ENCODE results near the gene SLC30A7. TPM values are rescaled to one million over a fixed set of nuclear protein-coding genes. Genes with fewer than 3 reads are reported as not detected.

Gene SLC30A7
- total and polyA plus RNA-seq, 2 donors from 2014 or later, result 4.4 to 40.2 TPM

DNA sequence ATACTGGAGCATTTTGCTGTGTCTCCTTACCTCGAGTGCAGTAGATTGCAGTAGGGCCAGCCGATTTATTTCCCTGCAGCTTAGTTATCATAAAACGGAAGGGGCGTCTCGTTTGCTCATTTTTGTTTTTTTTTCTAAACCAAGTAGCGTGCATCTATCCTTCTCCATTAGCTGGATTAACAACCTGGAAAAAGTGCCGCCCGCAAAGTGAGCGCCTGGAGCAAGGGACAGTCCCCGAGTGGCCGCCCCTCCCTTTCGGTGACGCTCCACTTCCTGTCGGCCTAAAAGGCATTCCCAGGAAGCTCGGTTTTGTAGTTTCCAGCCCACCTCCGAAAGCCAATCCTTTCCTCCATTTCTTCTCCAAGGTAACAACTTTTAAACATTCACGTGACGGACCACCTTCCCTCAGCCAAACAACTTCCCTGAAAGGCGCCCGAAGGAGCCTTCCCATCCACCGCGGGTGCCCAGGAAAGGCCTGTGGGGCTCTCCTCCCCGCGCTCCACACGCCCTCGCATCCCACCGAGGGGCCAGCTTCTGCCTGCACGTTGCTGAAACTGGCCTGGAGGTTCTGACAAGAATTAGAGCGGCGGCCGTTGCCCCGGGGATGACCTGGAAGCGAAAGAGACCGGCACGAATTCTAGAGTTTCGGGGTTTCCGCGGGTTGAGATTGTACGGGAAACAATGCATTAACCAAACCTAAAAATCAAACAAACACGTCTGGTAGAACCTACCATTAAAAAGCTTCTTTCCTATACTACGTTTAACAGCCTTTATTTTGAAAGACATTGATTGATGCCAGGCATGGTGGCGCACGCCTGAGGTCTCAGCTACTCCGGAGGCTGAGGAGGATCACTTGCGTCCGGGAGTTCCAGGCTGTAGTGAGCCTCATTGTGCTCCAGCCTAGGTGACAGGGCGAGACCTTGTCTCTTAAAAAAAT lies 1.0 kb upstream of the SLC30A7 start, which contains the start of gene EXTL2:
Gene EXTL2 (minus strand): TSS at position 240 of the 937 bp plus-strand sequence. CDS start 6,085 bp downstream, outside the sequence.
- intact Hi-C loops (cut with DNase I), result no loop called here
- Histone ChIP-seq H3K9me3 (ENCODE audit: control insufficient read depth in 2 of 3, insufficient read depth in 1 of 3, low read length in 3 of 3) (no peaks in the 10 kb centered on the region), H3K36me3 (ENCODE audit: control insufficient read depth in 2 of 3, insufficient read depth in 3 of 3, low read length in 3 of 3) (peaks cover 0 to 3% (median 0%) of the 10 kb centered on the region in 3 donors), H3K27ac (ENCODE audit: low read depth in 2 of 2, low read length in 2 of 2) (peak within 1 kb of the TSS; percentile 99), H3K4me1 (ENCODE audit: control insufficient read depth in 2 of 3, insufficient read depth in 2 of 3, low read depth in 1 of 3, low read length in 3 of 3) (peaks cover 5 to 19% (median 8%) of the 10 kb centered on the region in 3 donors), H3K27me3 (ENCODE audit: control insufficient read depth, insufficient read depth, low read length) (no peaks in the 10 kb centered on the region), H3K4me3 (ENCODE audit: low read length in 3 of 3) (peak within 1 kb of the TSS; percentile 97 to 100 (median 98)), H3K9ac (ENCODE audit: low read length in 3 of 3) (peak within 1 kb of the TSS; percentile 83 to 98 (median 93))
- TF ChIP-seq, protein P1, sequence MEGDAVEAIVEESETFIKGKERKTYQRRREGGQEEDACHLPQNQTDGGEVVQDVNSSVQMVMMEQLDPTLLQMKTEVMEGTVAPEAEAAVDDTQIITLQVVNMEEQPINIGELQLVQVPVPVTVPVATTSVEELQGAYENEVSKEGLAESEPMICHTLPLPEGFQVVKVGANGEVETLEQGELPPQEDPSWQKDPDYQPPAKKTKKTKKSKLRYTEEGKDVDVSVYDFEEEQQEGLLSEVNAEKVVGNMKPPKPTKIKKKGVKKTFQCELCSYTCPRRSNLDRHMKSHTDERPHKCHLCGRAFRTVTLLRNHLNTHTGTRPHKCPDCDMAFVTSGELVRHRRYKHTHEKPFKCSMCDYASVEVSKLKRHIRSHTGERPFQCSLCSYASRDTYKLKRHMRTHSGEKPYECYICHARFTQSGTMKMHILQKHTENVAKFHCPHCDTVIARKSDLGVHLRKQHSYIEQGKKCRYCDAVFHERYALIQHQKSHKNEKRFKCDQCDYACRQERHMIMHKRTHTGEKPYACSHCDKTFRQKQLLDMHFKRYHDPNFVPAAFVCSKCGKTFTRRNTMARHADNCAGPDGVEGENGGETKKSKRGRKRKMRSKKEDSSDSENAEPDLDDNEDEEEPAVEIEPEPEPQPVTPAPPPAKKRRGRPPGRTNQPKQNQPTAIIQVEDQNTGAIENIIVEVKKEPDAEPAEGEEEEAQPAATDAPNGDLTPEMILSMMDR (IDR thresholded peaks at IDR 0.05; ENCODE audit: borderline replicate concordance, extremely low read depth, insufficient read depth), result no peak
- FAIRE-seq (peak; percentile 8), DNase-seq (peak; percentile 95 to 98 (median 96))

DNA sequence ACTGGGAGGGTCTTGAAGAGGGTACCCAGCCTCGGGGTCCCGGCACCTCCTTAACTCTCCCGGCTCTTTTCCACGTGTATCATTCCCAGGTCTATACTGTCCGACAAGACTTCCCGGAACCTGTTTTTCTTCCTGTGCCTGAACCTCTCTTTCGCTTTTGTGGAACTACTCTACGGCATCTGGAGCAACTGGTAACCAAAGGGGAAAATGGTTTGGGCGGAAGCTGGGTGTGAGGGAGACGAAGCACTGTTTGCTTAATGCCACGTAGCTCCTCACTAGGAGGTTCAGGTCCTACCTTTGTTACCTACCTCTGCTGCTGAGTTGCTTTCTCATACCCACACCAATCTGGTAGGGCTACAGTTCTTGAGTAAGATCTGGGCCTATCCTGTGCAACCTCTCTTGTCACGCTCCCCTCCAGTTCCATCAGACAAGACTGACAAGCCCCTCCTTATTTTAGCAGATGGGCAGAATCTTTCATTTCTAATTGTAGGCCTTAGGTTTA lies 642 bp downstream of the SLC30A7 start:
- Histone ChIP-seq H3K27ac (ENCODE audit: low read depth in 2 of 2, low read length in 2 of 2) (peak overlapping the region; percentile 99), H3K4me3 (ENCODE audit: low read length in 3 of 3) (peak overlapping the region; percentile 97 to 100 (median 98)), H3K27me3 (ENCODE audit: control insufficient read depth, insufficient read depth, low read length) (no peaks in the 10 kb centered on the region), H3K9me3 (ENCODE audit: control insufficient read depth in 2 of 3, insufficient read depth in 1 of 3, low read length in 3 of 3) (no peaks in the 10 kb centered on the region), H3K4me1 (ENCODE audit: control insufficient read depth in 2 of 3, insufficient read depth in 2 of 3, low read depth in 1 of 3, low read length in 3 of 3) (peaks cover 5 to 19% (median 8%) of the 10 kb centered on the region in 3 donors), H3K36me3 (ENCODE audit: control insufficient read depth in 2 of 3, insufficient read depth in 3 of 3, low read length in 3 of 3) (peaks cover 0 to 6% (median 0%) of the 10 kb centered on the region in 3 donors), H3K9ac (ENCODE audit: low read length in 3 of 3) (peak overlapping the region; percentile 83 to 99 (median 98))
- DNase-seq (peak in 3 of 5 donors; percentile 27 to 66 (median 59)), FAIRE-seq (no peak)
- intact Hi-C loops (cut with DNase I), result no loop called here
- TF ChIP-seq, protein P1 (IDR thresholded peaks at IDR 0.05; ENCODE audit: borderline replicate concordance, extremely low read depth, insufficient read depth), result no peak

DNA sequence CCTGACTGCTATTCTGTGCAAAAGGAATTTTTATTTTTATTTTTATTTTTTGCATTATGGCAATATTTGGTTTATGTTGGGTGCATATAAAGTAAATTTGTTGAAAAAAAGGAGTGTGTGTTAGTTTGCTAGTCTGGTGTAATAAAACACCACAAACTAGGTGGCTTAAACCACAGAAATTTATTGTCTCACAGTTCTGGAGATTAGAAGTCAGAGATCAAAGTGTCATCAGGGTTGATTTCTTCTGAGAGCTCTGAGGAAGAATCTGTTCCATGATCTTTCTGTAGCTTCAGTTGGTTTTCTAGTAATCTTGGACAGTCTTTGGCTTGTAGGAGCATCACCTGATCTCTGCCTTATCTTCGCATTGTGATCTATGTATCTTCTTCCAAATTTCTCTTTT lies 6.5 kb downstream of the SLC30A7 start:
- Histone ChIP-seq H3K4me3 (ENCODE audit: low read length in 3 of 3) (no peak overlapping the region), H3K9ac (ENCODE audit: low read length in 3 of 3) (no peak overlapping the region), H3K27ac (ENCODE audit: low read depth in 2 of 2, low read length in 2 of 2) (no peak overlapping the region), H3K4me1 (ENCODE audit: control insufficient read depth in 2 of 3, insufficient read depth in 2 of 3, low read depth in 1 of 3, low read length in 3 of 3) (peaks cover 0 to 3% (median 3%) of the 10 kb centered on the region in 3 donors), H3K36me3 (ENCODE audit: control insufficient read depth in 2 of 3, insufficient read depth in 3 of 3, low read length in 3 of 3) (peaks cover 0 to 9% (median 4%) of the 10 kb centered on the region in 3 donors), H3K9me3 (ENCODE audit: control insufficient read depth in 2 of 3, insufficient read depth in 1 of 3, low read length in 3 of 3) (no peaks in the 10 kb centered on the region), H3K27me3 (ENCODE audit: control insufficient read depth, insufficient read depth, low read length) (no peaks in the 10 kb centered on the region)
- FAIRE-seq (no peak), DNase-seq (no peak)
- TF ChIP-seq, protein P1 (IDR thresholded peaks at IDR 0.05; ENCODE audit: borderline replicate concordance, extremely low read depth, insufficient read depth), result no peak
- intact Hi-C loops (cut with DNase I), result no loop called here

Measured in kidney (tissue), 14 donors.